ENCODE results near the gene COL4A2. TPM values are rescaled to one million over a fixed set of nuclear protein-coding genes. Genes with fewer than 3 reads are reported as not detected.

COL4A2 gene
- total RNA-seq, 1 donor from 2014 or later = 1,414 TPM

DNA sequence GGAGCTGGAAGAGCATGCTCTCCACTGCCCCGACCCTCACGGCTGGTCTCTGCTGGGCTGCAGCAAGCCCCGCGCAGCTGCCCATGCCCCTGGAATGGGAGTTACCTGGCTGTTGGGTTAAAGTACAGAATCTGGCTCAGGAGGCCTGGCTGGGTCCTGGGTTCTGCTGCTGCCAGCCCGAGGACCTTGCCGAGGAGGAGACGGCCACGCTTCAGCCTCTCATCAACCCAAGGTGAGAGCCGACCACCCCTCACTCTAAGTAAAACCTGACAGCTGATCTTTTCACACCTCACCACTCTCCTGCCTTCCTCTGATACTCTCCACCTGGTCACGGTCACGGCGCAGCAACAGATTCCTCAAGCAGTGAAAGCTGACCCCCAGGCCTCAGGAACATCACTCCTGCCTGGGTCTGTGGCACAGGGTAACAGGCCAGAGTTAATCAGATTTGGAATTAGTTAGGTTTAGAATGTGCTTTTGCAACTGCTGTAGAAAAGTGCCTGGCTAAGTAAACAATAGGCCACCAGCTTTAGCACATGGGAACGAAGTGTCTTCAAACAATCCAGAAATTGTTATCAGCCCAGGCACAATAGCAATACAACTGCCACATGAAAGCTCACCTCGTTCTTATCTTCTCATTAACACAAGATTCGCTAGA lies 233.9 kb downstream of the COL4A2 start:
- TF ChIP-seq, protein P1, sequence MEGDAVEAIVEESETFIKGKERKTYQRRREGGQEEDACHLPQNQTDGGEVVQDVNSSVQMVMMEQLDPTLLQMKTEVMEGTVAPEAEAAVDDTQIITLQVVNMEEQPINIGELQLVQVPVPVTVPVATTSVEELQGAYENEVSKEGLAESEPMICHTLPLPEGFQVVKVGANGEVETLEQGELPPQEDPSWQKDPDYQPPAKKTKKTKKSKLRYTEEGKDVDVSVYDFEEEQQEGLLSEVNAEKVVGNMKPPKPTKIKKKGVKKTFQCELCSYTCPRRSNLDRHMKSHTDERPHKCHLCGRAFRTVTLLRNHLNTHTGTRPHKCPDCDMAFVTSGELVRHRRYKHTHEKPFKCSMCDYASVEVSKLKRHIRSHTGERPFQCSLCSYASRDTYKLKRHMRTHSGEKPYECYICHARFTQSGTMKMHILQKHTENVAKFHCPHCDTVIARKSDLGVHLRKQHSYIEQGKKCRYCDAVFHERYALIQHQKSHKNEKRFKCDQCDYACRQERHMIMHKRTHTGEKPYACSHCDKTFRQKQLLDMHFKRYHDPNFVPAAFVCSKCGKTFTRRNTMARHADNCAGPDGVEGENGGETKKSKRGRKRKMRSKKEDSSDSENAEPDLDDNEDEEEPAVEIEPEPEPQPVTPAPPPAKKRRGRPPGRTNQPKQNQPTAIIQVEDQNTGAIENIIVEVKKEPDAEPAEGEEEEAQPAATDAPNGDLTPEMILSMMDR (IDR thresholded peaks at IDR 0.05; ENCODE audit: insufficient read depth, low read depth, low read length) = no peak
- no peak for TF ChIP-seq EZH2 (IDR thresholded peaks at IDR 0.05; ENCODE audit: insufficient read depth, low read length)
- no peaks in the 10 kb centered on the region for H3K4me1 ChIP-seq (ENCODE audit: insufficient read depth, low read length)
- H2AFZ ChIP-seq (ENCODE audit: low read depth, low read length) = no peak overlapping the region
- Mint-ChIP-seq H3K36me3 (ENCODE audit: low read depth, unreplicated experiment) (peaks cover 2% of the 10 kb centered on the region), H3K4me1 (ENCODE audit: low read depth, unreplicated experiment) (peaks cover 2% of the 10 kb centered on the region), H3K27ac (ENCODE audit: unreplicated experiment) (no peak overlapping the region), H3K9me3 (ENCODE audit: unreplicated experiment) (peaks cover 3% of the 10 kb centered on the region), H3K4me3 (ENCODE audit: unreplicated experiment) (no peak overlapping the region), H3K27me3 (ENCODE audit: low read depth, unreplicated experiment) (no peaks in the 10 kb centered on the region)
- H3K36me3 ChIP-seq (ENCODE audit: insufficient read depth, low read length) = no peaks in the 10 kb centered on the region
- H3K9ac ChIP-seq (ENCODE audit: low read length) = no peak overlapping the region
- no peak overlapping the region for H3K4me2 ChIP-seq (ENCODE audit: low read length)
- H3K4me3 ChIP-seq (ENCODE audit: insufficient read depth, low read depth, low read length) = no peak overlapping the region
- no peaks in the 10 kb centered on the region for H3K79me2 ChIP-seq (ENCODE audit: insufficient read depth, low read length)
- H3K27me3 ChIP-seq (ENCODE audit: insufficient read depth, low read length) = no peaks in the 10 kb centered on the region
- H3K9me3 ChIP-seq (ENCODE audit: insufficient read depth, low read depth, low read length) = peaks cover 3% of the 10 kb centered on the region
- FAIRE-seq (no peak), DNase-seq (ENCODE audit: low read depth) (no peak)
- no peak overlapping the region for H3K27ac ChIP-seq (ENCODE audit: low read depth, low read length)
- no peaks in the 10 kb centered on the region for H4K20me1 ChIP-seq (ENCODE audit: insufficient read depth, low read length)

DNA sequence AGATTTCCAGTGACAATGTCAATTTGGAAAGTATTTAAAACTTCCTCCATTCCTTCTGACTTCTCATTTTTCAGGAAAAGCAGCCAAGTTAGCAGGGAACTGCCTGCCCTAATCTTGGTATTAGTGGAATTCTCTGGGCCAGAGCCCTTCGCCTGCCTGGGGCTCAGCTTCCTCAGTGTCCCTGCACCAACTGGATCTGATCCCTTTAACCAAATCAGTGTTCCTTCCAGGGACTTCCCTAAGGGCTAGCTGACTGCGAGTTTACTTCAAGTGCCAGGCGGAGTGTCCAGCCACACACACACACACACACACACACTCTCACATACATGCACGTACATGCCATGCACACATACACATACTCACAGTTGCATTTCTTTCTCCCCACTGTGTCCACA lies 234.4 kb downstream of the COL4A2 start:
- peaks cover 3% of the 10 kb centered on the region for H3K9me3 Mint-ChIP-seq (ENCODE audit: unreplicated experiment)
- Histone ChIP-seq H3K4me1 (ENCODE audit: insufficient read depth, low read length) (peaks cover under 1% of the 10 kb centered on the region), H3K27me3 (ENCODE audit: insufficient read depth, low read length) (no peaks in the 10 kb centered on the region), H3K4me3 (ENCODE audit: insufficient read depth, low read depth, low read length) (no peak overlapping the region), H3K4me2 (ENCODE audit: low read length) (no peak overlapping the region), H3K79me2 (ENCODE audit: insufficient read depth, low read length) (no peaks in the 10 kb centered on the region), H2AFZ (ENCODE audit: low read depth, low read length) (no peak overlapping the region), H3K9me3 (ENCODE audit: insufficient read depth, low read depth, low read length) (peaks cover 3% of the 10 kb centered on the region), H3K36me3 (ENCODE audit: insufficient read depth, low read length) (no peaks in the 10 kb centered on the region), H3K27ac (ENCODE audit: low read depth, low read length) (no peak overlapping the region), H3K9ac (ENCODE audit: low read length) (no peak overlapping the region), H4K20me1 (ENCODE audit: insufficient read depth, low read length) (no peaks in the 10 kb centered on the region)
- peaks cover 2% of the 10 kb centered on the region for H3K4me1 Mint-ChIP-seq (ENCODE audit: low read depth, unreplicated experiment)
- no peak overlapping the region for H3K4me3 Mint-ChIP-seq (ENCODE audit: unreplicated experiment)
- no peak for FAIRE-seq
- TF ChIP-seq EZH2 (IDR thresholded peaks at IDR 0.05; ENCODE audit: insufficient read depth, low read length) = no peak
- TF ChIP-seq, protein P1 (IDR thresholded peaks at IDR 0.05; ENCODE audit: insufficient read depth, low read depth, low read length) = no peak
- H3K27me3 Mint-ChIP-seq (ENCODE audit: low read depth, unreplicated experiment) = no peaks in the 10 kb centered on the region
- peaks cover 2% of the 10 kb centered on the region for H3K36me3 Mint-ChIP-seq (ENCODE audit: low read depth, unreplicated experiment)
- peak; percentile 18 for DNase-seq (ENCODE audit: low read depth)
- H3K27ac Mint-ChIP-seq (ENCODE audit: unreplicated experiment) = no peak overlapping the region

DNA sequence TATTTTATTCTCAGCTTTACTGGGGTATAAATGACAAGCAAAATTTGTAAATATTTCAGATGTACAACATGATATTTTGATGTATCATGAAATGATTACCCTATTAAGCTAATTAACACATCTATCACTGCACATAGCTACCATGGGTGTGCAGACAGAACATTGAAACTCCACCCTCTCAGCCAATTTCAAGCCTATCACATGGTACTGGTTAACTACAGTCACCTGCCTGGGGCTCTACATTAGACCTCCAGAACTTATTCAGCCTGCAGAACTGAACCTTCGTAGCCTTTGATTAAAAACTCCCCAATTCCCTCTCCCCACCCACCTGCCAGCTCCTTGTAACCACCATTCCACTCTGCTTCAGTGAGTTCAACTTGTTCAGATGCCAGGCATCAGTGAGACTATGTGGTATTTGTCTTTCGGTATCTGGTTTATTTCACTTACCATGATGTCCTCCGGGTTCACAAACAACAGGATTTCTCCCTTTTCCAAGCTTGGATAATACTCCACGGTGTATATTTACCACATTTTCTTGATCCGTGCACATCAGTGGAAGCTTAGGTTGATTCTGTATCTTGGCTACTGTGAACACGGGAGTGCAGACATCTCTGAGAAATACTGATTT lies 235.2 kb downstream of the COL4A2 start:
- DNase-seq (ENCODE audit: low read depth) (no peak), FAIRE-seq (no peak)
- no peak overlapping the region for H3K27ac ChIP-seq (ENCODE audit: low read depth, low read length)
- H3K27me3 Mint-ChIP-seq (ENCODE audit: low read depth, unreplicated experiment) = no peaks in the 10 kb centered on the region
- H3K9me3 ChIP-seq (ENCODE audit: insufficient read depth, low read depth, low read length) = peaks cover 3% of the 10 kb centered on the region
- no peak overlapping the region for H3K4me3 Mint-ChIP-seq (ENCODE audit: unreplicated experiment)
- no peaks in the 10 kb centered on the region for H4K20me1 ChIP-seq (ENCODE audit: insufficient read depth, low read length)
- H3K27ac Mint-ChIP-seq (ENCODE audit: unreplicated experiment) = no peak overlapping the region
- H3K4me3 ChIP-seq (ENCODE audit: insufficient read depth, low read depth, low read length) = no peak overlapping the region
- no peak overlapping the region for H3K4me2 ChIP-seq (ENCODE audit: low read length)
- peaks cover 7% of the 10 kb centered on the region for H3K4me1 ChIP-seq (ENCODE audit: insufficient read depth, low read length)
- H3K4me1 Mint-ChIP-seq (ENCODE audit: low read depth, unreplicated experiment) = peaks cover 2% of the 10 kb centered on the region
- H3K9ac ChIP-seq (ENCODE audit: low read length) = no peak overlapping the region
- H3K79me2 ChIP-seq (ENCODE audit: insufficient read depth, low read length) = no peaks in the 10 kb centered on the region
- no peak for TF ChIP-seq EZH2 (IDR thresholded peaks at IDR 0.05; ENCODE audit: insufficient read depth, low read length)
- TF ChIP-seq, protein P1 (IDR thresholded peaks at IDR 0.05; ENCODE audit: insufficient read depth, low read depth, low read length) = no peak
- H3K36me3 ChIP-seq (ENCODE audit: insufficient read depth, low read length) = no peaks in the 10 kb centered on the region
- H3K9me3 Mint-ChIP-seq (ENCODE audit: unreplicated experiment) = peaks cover 3% of the 10 kb centered on the region
- H3K36me3 Mint-ChIP-seq (ENCODE audit: low read depth, unreplicated experiment) = peaks cover 2% of the 10 kb centered on the region
- no peak overlapping the region for H2AFZ ChIP-seq (ENCODE audit: low read depth, low read length)
- no peaks in the 10 kb centered on the region for H3K27me3 ChIP-seq (ENCODE audit: insufficient read depth, low read length)

Measured in astrocyte (in vitro differentiated cells and primary cell).